ENCODE results near the gene PAPSS2.

The PAPSS2 gene

GRCh38 chr10:87794285-87794684 lies 134.6 kb downstream of the PAPSS2 start:
- DNase-seq (ENCODE audit: low spot score), result no peak
